Activated T-helper 1 cell treated with anti-CD3 and anti-CD28 coated beads, Interleukin-12 subunit alpha, Interleukin-12 subunit beta, Interleukin-2, Interleukin-4 antibody, amounts not matched to agents 30 ng/mL and 10 ng/mL and 1 ng/mL, durations not matched to agents 14 hours and 24 hours and 36 hours (primary cell): ENCODE results near the gene RPS6KL1. TPM values are rescaled to one million over a fixed set of nuclear protein-coding genes. Genes with fewer than 3 reads are reported as not detected.
"Not testable (repeated sequence)": the region's sequence is repeated elsewhere in the genome, so short reads cannot be mapped to it uniquely, and the experiment has no call there.

Experiments used
- DNase-seq: peaks from one replicate; pipeline ENCODE4 v3.0.0; 2021; ENCODE audit warnings: low spot score
- H3K27ac Mint-ChIP-seq: one replicate; pipeline ENCODE4 v1.8.0; 2021; ENCODE audit warnings: mild to moderate bottlenecking, mixed read lengths
- H3K27me3 Mint-ChIP-seq: one replicate; pipeline ENCODE4 v1.8.0; 2022; ENCODE audit warnings: mild to moderate bottlenecking, moderate library complexity, mixed read lengths; ENCODE audit not compliant: insufficient read depth
- H3K36me3 Mint-ChIP-seq: one replicate; pipeline ENCODE4 v1.8.0; 2021; ENCODE audit warnings: low read depth, mixed read lengths
- H3K4me1 Mint-ChIP-seq: one replicate; pipeline ENCODE4 v1.8.0; 2021; ENCODE audit warnings: low read depth, mixed read lengths
- H3K4me3 Mint-ChIP-seq: one replicate; pipeline ENCODE4 v1.8.0; 2021; ENCODE audit warnings: mild to moderate bottlenecking, moderate library complexity, mixed read lengths
- H3K9me3 Mint-ChIP-seq: one replicate; pipeline ENCODE4 v1.8.0; 2021; ENCODE audit warnings: mixed read lengths
- intact Hi-C: fragments of 100-400 bp; cut with micrococcal nuclease; formaldehyde crosslinking; loops from one replicate; pipeline ENCODE4 v1.15.1; 2024
- total RNA-seq: library from RNA; stranded (reverse); gene quantifications from 2 replicates; pipeline ENCODE4 v1.2.3, GENCODE V29; 2022

Gene RPS6KL1
- total RNA-seq, 1 donor from 2014 or later = 11.6 TPM

DNA sequence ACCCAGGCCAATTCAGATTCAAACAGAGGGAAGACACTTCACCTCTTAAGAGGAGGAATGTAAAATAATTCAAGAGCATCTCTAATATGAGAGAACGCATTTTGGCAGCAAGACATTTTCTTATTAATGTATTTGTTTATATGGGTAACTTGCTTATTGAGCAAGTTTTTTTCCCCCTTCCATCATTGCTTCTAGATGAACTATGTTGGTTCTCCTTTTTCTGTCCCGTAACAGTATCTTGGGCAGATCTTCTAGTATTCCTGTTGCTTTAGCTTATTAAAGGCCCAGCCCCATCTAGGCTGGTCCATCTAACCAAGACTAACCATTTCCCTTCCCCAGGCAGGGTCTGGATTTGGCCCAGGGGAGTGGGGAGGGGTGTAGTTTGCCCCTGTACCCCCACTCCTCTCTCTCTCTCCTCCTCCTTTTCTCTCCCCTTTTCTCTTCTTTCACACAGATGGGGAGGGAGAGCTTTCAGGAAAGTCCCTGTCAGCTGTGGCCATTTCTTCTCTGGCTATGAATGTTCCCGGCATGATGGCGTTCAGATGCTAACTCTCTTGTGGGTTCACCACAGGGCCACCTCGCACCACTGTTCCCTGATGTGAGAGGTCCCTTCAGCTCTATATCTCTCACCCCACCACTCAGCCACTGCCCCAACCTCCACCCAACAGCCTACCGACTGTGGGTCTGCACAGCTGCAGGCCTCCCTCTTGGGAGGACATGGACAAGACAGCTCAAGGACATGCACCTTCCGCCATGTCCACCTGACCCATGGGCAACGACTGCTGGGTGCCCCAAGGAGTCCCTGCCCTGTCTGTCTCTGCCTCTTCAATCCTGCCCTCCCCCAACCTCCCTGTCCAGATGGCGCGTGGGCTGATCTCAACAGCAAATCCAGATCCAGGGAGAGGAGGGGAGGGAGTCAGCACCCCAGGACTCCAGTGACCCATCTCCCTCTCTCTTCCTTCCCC lies 15.8 kb upstream of the RPS6KL1 start:
- H3K4me1 Mint-ChIP-seq = peaks cover 62% of the 10 kb centered on the region
- H3K4me3 Mint-ChIP-seq = no peak overlapping the region
- DNase-seq = no peak
- no peaks in the 10 kb centered on the region for H3K27me3 Mint-ChIP-seq
- peaks cover 13% of the 10 kb centered on the region for H3K9me3 Mint-ChIP-seq
- H3K36me3 Mint-ChIP-seq = peaks cover 1% of the 10 kb centered on the region
- intact Hi-C loops = no loop called here
- peak overlapping the region; percentile 49 for H3K27ac Mint-ChIP-seq

DNA sequence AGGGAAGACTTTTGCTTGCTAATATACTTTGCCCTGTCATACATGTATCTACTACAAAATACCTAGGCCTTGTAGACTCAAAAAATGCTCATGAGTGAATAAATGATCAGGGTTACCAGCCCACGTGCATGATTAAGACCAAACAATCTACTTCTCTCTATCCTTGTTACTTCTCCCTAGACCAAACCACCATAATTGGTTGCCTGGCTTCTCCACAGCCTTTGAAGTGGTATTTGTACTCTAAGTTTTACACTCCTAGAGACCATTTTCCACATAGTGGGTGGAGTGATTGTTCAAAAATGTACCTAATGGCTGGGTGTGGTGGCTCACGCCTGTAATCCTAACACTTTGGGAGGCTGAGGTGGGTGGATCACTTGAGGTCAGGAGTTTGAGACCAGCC lies 14.1 kb upstream of the RPS6KL1 start:
- H3K4me3 Mint-ChIP-seq = no peak overlapping the region
- no peak for DNase-seq
- H3K9me3 Mint-ChIP-seq = peaks cover 13% of the 10 kb centered on the region
- H3K4me1 Mint-ChIP-seq = peaks cover 56% of the 10 kb centered on the region
- peaks cover 1% of the 10 kb centered on the region for H3K36me3 Mint-ChIP-seq
- intact Hi-C loops = no loop called here
- H3K27me3 Mint-ChIP-seq = peaks cover 5% of the 10 kb centered on the region
- H3K27ac Mint-ChIP-seq = peak overlapping the region; percentile 16

DNA sequence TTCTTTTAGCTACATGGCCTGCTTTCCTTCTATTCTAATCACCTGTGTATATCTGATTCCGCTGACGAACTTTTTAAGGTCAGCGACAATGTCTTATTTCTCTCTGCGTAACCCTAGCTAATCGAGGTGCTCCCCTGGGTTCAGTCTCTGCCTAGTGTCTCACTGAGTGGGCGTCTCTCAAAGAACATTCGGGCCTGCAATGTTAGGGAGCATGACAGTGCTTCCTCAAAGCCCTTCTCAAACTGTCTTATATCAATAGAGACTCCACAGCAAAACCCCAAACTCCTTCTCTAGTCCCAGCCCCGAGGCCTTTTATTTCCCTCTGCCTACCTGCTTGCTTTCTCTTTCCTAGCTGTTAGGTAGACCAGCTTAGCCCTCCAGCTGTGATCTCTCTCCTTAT lies 13.7 kb upstream of the RPS6KL1 start:
- no peak for DNase-seq
- Mint-ChIP-seq H3K4me3 (no peak overlapping the region), H3K27ac (peak overlapping the region; percentile 9), H3K9me3 (peaks cover 13% of the 10 kb centered on the region), H3K36me3 (peaks cover 1% of the 10 kb centered on the region), H3K4me1 (peaks cover 53% of the 10 kb centered on the region), H3K27me3 (peaks cover 7% of the 10 kb centered on the region)
- intact Hi-C loops = no loop called here

GRCh38 chr14:74936151-74936550 lies 13.1 kb upstream of the RPS6KL1 start:
- Mint-ChIP-seq H3K36me3 (peaks cover 1% of the 10 kb centered on the region), H3K27me3 (peaks cover 7% of the 10 kb centered on the region), H3K4me3 (no peak overlapping the region), H3K4me1 (peaks cover 47% of the 10 kb centered on the region), H3K27ac (no peak overlapping the region), H3K9me3 (peaks cover 13% of the 10 kb centered on the region)
- DNase-seq = no peak
- intact Hi-C loops = no loop called here

DNA sequence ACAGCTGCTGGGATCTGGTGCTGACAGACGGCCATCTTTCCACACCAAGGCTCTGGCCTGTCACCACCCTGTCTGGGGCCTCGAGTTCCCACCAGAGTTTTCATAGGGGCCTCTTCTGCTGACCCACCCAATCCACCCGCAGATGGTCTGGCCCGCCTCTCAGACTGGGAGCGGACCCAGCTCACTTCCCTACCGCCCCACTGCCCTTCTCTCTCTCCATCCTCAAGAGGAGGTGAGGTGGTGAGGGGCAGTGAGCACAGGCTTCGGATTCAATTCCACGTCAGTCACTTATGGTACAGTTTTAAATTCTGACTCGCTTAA lies 12.3 kb upstream of the RPS6KL1 start:
- peaks cover 1% of the 10 kb centered on the region for H3K36me3 Mint-ChIP-seq
- no peak for DNase-seq
- intact Hi-C loops = no loop called here
- peaks cover 44% of the 10 kb centered on the region for H3K4me1 Mint-ChIP-seq
- no peak overlapping the region for H3K27ac Mint-ChIP-seq
- H3K4me3 Mint-ChIP-seq = no peak overlapping the region
- peaks cover 13% of the 10 kb centered on the region for H3K9me3 Mint-ChIP-seq
- H3K27me3 Mint-ChIP-seq = peaks cover 7% of the 10 kb centered on the region

DNA sequence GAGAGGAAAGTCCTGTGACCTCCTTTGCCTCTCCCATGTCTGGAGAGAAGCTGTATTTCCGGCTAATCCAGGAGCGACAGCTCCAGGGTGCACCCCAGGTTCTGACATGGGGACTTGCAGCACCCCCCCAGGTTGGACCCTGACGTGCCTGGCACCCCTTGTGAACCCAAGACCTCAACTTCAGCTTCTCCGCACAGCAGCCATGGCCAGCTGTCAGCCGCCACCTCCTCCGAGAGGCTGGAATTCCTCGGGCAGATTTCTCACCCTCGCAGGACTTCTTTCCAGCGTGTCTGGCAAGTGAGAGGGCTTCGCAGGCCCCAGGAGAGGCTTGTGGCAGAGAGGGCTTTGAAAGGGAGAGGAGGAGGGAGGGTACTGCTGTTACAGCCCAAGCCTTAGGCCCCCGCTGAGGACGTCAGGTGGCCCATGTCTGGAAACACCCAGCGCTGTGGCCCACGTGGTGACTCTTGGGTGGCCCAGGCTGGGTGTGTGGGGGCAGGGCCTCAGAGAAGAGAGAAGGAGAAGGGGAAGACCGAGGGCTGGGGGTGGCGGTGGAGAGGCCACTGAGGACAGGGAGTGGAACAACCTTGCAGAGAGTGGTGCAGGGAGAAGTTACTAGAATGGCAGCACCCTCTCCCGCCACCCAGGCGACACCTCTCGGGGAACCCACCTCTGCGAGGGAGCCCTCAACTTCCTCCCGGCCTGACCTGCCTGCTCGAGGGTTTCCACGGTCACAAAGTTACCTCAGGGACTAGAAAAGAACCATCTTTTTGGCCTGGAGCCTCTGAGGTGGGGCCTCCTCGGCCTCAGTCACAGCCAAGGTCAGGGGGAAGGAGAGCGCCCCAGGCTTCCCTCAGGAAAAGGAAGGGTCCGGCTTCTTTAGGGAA lies 11.7 kb upstream of the RPS6KL1 start:
- peaks cover 1% of the 10 kb centered on the region for H3K36me3 Mint-ChIP-seq
- no peak overlapping the region for H3K27ac Mint-ChIP-seq
- intact Hi-C loops = no loop called here
- H3K27me3 Mint-ChIP-seq = peaks cover 7% of the 10 kb centered on the region
- peaks cover 13% of the 10 kb centered on the region for H3K9me3 Mint-ChIP-seq
- no peak overlapping the region for H3K4me3 Mint-ChIP-seq
- peaks cover 38% of the 10 kb centered on the region for H3K4me1 Mint-ChIP-seq
- DNase-seq = no peak

GRCh38 chr14:74934041-74934440 lies 11.0 kb upstream of the RPS6KL1 start:
- H3K36me3 Mint-ChIP-seq = peaks cover 1% of the 10 kb centered on the region
- peaks cover 7% of the 10 kb centered on the region for H3K27me3 Mint-ChIP-seq
- H3K27ac Mint-ChIP-seq = no peak overlapping the region
- H3K4me3 Mint-ChIP-seq = no peak overlapping the region
- peaks cover 34% of the 10 kb centered on the region for H3K4me1 Mint-ChIP-seq
- no peak for DNase-seq
- H3K9me3 Mint-ChIP-seq = peaks cover 12% of the 10 kb centered on the region
- intact Hi-C loops = no loop called here

DNA sequence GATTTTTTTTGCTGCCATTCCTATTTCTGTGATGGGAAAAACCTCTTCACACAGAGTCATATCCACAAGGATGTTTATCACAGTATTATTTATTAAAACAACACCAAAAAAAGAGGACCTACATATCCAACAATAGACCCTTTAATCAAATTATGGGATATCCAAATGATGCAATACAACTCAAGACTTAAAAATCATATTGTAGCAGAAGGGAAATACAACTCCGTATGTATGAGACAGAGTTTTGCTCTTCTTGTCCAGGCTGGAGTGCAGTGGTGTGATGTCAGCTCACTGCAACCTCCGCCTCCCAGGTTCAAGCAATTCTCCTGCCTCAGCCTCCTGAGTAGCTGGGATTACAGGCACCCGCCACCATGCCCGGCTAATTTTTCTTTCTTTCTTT lies 9.9 kb upstream of the RPS6KL1 start:
- H3K9me3 Mint-ChIP-seq, DNase-seq, H3K4me3 Mint-ChIP-seq, H3K27ac Mint-ChIP-seq, H3K27me3 Mint-ChIP-seq, H3K36me3 Mint-ChIP-seq, intact Hi-C loops: not testable (repeated sequence)
- peaks cover 23% of the 10 kb centered on the region for H3K4me1 Mint-ChIP-seq

GRCh38 chr14:74932401-74932901 lies 9.4 kb upstream of the RPS6KL1 start:
- Mint-ChIP-seq H3K4me3 (no peak overlapping the region), H3K27me3 (peaks cover 7% of the 10 kb centered on the region), H3K27ac (no peak overlapping the region), H3K36me3 (peaks cover 1% of the 10 kb centered on the region), H3K9me3 (no peaks in the 10 kb centered on the region), H3K4me1 (peaks cover 18% of the 10 kb centered on the region)
- intact Hi-C loops = no loop called here
- no peak for DNase-seq

DNA sequence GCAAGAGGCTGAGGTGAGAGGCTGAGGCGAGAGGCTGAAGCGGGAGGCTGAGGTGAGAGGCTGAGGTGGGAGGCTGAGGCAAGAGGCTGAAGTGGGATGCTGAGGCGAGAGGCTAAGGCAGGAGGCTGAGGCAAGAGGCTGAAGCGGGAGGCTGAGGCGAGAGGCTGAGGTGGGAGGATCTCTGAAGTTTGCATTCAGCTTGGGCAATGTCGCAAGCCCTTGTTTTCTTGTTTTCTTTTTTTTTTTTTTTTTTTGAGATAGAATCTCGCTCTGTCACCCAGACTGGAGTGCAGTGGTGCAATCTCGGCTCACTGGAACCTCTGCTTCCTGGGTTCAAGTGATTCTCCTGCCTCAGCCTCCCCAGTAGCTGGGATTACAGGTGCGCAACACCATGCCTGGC lies 8.7 kb upstream of the RPS6KL1 start:
- intact Hi-C loops = not testable (repeated sequence)

GRCh38 chr14:74929242-74929641 lies 6.2 kb upstream of the RPS6KL1 start:
- Mint-ChIP-seq H3K4me1 (peaks cover 8% of the 10 kb centered on the region), H3K27ac (no peak overlapping the region), H3K9me3 (no peaks in the 10 kb centered on the region), H3K4me3 (no peak overlapping the region), H3K27me3 (peaks cover 10% of the 10 kb centered on the region), H3K36me3 (no peaks in the 10 kb centered on the region)
- no peak for DNase-seq
- intact Hi-C loops = no loop called here

More for the DNA sequence above, 8.7 kb upstream of the RPS6KL1 start:
- H3K27me3 Mint-ChIP-seq, H3K27ac Mint-ChIP-seq, DNase-seq, H3K36me3 Mint-ChIP-seq, H3K4me3 Mint-ChIP-seq, H3K9me3 Mint-ChIP-seq: not testable (repeated sequence)
- H3K4me1 Mint-ChIP-seq = peaks cover 11% of the 10 kb centered on the region

DNA sequence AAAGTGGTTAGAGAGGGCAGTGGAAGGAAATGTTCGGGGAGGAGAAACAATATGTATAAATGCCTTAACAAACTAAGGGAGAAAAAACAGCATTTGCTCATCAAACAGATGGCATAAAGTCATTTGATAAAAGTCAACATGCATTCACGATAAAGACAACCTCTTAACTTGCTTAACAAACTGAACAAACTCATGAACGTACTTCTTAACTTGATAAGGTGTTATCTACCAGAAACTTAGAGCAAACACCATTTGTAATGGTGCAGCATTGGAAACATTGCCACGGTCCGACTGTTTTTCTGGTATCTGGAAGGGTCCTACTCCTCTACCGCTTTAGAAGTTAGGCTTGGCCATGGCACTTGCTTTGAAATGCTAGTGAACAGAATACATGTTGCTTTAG lies 4.2 kb upstream of the RPS6KL1 start:
- H3K4me1 Mint-ChIP-seq = peaks cover 2% of the 10 kb centered on the region
- no peak for DNase-seq
- intact Hi-C loops = no loop called here
- no peak overlapping the region for H3K4me3 Mint-ChIP-seq
- H3K27ac Mint-ChIP-seq = no peak overlapping the region
- peaks cover 6% of the 10 kb centered on the region for H3K27me3 Mint-ChIP-seq
- no peaks in the 10 kb centered on the region for H3K9me3 Mint-ChIP-seq
- no peaks in the 10 kb centered on the region for H3K36me3 Mint-ChIP-seq

- Mint-ChIP-seq H3K27ac (no peak overlapping the region), H3K36me3 (no peaks in the 10 kb centered on the region), H3K9me3 (no peaks in the 10 kb centered on the region), H3K27me3 (peaks cover 3% of the 10 kb centered on the region), H3K4me1 (no peaks in the 10 kb centered on the region), H3K4me3 (peak overlapping the region; percentile 15)
- DNase-seq = no peak
- intact Hi-C loops = no loop called here
Observed at GRCh38 chr14:74924061-74924460, 1.0 kb upstream of the RPS6KL1 start.
